CD4-positive, alpha-beta T cell treated with Interleukin-4 for 4 hours (primary cell): ENCODE results near the gene ASB7.

ENCODE experiments used
- DNase-seq: peaks from one replicate; pipeline ENCODE4 v3.0.0-alpha.2; 2020

The ASB7 gene

DNA sequence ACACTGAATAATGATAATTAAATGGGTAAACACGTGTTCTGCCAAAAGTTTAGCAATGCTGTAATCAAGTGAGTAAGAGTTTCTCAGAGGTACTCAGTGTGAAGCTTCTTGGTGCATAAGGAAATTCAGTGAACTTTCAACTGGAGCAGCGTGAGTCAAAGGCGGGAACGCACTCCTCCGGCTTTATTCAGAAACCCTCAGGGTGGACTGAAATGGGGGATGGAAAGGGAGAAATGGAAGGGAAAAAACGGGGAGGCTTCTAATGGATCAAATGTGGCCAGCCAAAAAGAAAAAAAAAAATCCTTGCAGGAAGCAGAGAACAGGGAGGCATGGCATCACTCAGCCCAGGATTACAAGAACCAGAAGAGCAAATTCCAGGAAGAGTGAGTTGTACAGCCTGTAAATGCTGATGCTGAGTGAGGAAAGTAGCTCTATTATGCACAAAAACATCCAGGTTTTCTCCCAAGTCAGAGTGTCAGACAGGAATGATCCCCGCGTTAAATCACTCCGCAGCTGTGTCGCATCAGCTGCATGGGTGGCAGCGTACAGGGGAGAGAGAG is 85.3 kb downstream of the ASB7 start:
- no peak for DNase-seq

DNA sequence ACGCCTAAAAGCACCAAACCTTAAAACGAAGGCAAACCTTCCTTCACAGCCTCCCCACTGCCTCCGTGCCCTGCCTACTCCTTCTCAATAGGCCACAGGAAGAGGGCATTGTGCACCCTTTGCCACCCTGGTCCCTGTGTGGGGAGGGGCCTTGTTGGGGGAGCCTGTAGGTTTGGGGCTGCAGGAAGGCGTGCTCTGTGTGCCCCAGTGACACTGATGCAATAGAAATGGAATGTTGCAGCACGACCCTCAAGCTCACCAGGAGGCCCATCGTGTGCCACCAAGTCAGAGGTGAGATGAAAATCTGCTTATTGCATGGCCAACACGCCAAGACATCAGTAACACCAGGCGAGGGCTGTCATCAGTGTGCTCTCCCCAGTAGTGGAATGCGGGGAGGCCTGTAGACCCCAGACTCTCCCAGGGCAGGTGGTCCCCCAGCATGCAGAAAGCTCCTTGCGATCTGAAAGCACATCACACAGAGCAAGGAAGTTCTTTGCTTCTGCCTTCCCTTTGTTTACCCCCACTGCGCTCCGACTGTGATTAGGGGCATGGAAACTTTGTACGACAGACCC is 86.2 kb downstream of the ASB7 start:
- DNase-seq, result no peak

DNA sequence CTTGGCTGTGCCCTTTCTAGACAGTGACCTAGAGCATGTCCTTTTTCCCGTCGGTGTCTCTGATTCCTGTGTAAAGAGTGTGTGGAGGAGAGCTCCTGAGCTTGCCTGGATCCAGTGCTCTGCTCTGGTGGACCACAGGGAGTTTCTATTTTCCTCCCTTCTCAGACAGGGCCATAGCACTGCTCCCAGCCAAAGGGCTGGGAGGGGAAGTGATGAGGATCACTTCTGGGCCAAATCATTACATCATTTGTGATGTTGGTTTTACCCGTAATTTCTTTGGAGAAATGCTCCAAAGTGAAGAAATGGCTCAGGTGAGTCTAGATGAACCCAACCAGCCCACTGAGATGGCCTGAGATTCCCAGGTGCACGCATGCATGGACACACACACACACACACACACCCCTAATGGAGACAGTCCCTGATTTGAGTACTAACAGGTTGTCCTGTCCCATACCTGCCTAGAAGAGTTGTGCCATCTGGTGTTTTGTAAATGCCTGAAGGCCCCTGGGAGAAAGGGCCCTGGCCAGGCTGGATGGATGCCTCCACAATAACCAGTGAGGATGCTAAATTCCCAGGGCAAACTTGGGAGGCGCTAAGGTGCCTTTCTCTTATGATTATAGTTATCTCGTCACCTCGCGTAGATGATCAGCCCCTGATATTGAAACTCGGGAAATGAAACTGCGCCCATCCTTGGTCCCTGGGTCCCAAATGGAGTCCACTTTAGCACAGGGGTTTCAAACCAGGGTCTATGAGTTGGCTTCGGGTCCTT is 86.9 kb downstream of the ASB7 start:
- DNase-seq, result no peak

- no peak for DNase-seq
Measured at GRCh38 chr15:100690032-100690794, 87.8 kb downstream of the ASB7 start.

DNA sequence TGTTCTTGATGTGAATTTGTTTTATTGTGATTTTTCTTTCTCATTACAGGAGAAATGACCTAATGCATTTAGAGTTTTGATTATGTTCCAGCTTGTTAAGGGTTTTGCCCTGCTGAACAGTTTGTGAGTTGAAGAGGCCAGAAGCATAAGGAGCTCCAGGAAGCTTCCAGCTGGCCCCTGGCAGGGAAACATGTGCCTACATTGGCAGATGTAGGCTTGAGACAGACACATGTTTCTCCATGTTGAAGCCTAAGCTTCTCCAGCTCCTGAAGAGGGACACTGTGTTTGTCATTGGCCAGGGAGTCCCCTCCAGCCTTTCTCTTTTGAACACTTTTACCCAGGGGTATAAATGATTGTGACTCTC is 88.4 kb downstream of the ASB7 start:
- no peak for DNase-seq

DNA sequence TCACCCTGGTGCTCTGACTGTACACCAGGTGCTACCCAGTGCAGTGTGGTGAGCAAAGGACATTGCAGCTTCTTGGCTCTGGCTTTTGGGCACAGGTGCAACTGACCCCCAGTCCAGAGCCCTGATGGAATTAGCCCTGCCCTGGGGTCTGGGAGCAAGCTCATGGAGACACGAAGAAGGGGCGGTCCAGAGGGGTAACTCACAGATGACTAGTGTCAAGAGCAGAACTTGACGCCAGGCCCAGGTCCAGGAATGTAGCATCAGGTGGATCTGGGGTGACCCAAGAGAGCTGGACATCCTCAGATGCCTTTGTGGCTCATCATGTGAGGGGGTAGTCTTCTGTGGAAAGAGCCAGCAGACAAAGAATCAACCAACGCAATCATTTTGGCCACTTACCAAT is 88.9 kb downstream of the ASB7 start:
- DNase-seq, result no peak

- no peak for DNase-seq
Measured at GRCh38 chr15:100692246-100692645, 89.9 kb downstream of the ASB7 start.

DNA sequence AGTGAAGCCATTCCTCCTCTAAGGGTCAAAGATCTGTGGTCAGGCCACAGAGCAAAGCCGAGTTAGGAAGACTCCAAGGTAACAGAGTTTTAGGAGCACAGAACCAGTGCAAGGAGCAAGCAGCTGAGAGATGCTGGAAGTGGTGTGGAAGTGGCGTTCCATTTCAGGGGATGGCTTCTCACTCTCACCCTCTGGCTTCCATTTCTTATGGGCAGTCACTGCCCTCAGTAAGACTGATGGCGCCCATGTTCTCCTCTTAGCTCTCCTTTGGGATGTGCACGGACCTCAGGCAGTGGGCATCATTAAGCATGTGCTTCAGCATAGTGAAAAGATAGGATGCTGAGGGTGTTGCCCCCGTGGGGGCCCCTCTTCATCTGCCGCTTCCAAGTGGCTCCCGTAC is 90.3 kb downstream of the ASB7 start:
- no peak for DNase-seq

- no peak for DNase-seq
Measured at GRCh38 chr15:100693451-100693850, 91.1 kb downstream of the ASB7 start.

- DNase-seq, result no peak
Measured at GRCh38 chr15:100694381-100695021, 92.1 kb downstream of the ASB7 start.

DNA sequence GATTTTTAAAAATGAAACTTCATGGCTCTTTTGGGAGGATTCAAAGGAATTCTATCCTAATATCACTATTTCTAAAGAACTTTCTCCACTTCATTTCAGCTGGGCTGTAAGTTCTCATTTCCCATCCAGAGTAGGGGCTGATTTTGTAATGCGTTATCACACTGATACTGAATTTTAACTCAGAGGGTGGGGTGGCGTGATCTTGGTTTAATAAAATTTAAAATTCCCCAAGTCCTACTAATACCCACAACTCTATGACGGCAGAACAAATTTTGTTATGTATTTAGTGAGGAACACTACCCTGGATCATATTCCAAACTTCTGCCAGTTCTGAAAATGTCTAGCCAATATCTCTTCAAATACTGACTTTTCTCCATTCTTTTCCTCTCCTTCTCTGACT is 92.7 kb downstream of the ASB7 start:
- no peak for DNase-seq

DNA sequence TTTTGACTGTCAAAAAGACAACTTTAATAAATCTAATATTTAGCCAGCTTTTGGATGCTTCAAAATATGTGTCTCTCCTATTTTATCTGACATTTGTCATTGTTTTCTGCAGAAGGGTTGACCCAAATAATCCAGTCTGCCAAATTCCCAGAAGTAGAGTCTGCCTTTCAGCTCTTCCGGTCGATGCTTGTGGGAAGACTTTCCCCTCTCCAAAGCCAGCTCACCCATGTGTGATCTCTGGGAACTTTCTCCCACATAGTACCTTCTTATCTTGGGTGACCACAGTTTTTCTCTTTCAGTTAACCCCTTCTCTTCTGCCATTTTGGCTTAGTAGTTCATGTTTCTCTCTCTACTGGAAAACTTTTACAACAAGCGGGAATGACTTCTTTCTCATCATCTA is 94.1 kb downstream of the ASB7 start:
- no peak for DNase-seq
